ENCODE data around the gene CDH20.

Gene CDH20

DNA sequence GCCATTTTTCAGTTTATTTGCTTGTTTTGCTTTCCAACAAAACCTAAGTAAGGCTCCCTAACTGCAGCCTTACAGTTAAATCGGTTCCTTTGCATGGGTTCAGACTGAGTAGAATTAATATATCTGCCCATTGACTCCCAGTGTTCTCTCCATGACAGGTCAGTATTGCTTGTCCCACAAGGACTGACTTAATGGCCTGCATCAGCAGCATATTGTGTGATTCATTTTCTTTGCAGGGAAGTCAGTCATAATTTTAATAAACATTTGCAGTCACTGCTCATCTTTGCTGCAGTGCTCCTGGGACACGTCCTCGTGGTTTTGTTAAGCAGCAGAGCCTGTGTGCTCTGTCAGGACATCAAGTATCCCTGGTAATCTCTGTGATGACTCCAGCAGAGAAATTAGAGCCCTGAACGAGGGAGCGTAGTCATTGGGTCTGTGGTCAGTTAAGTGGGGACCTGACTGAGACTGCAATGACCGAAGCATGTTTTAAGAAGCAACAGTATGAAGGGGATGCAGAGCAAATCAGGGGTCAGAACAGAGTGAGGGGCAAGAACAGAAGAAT lies 93.3 kb downstream of the CDH20 start:
- peak; percentile 0 for DNase-seq (ENCODE audit: low read depth)

- DNase-seq (ENCODE audit: low read depth) = no peak
Observed at GRCh38 chr18:61428266-61428665, 95.0 kb downstream of the CDH20 start.

GRCh38 chr18:61432590-61432989 lies 99.4 kb downstream of the CDH20 start:
- no peak for DNase-seq (ENCODE audit: low read depth)

GRCh38 chr18:61435064-61435652 lies 101.9 kb downstream of the CDH20 start:
- peak; percentile 35 for DNase-seq (ENCODE audit: low read depth)

DNA sequence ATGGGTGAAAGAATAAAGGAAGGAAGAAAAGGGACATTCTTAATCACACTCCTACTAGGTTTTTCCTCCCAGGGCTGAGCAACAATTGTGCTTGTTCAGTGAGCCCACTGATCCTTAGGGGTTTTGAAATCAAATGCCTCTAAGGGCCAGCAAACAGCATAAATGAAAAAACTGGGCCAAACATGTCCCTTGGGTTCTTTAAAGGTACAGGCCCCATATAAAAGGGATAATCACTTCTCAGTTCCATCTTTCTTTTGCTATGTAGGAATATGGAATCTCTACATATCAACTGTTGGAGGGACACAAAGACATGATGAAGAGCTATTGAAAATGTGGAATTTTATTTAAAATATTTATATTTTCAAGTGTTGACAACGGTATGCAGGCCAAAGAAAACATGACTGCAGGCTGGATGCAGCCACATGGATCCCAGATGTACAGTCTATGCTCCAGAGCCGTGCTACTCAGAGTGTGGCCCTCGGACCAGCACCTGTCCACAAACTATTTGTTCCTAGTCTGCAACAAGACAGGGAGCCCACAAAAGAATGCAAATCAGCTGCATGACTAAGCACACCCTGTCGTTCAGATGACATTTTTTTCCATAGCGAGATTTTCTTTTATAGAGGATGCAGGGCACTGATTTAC lies 110.0 kb downstream of the CDH20 start:
- DNase-seq (ENCODE audit: low read depth) = no peak

DNA sequence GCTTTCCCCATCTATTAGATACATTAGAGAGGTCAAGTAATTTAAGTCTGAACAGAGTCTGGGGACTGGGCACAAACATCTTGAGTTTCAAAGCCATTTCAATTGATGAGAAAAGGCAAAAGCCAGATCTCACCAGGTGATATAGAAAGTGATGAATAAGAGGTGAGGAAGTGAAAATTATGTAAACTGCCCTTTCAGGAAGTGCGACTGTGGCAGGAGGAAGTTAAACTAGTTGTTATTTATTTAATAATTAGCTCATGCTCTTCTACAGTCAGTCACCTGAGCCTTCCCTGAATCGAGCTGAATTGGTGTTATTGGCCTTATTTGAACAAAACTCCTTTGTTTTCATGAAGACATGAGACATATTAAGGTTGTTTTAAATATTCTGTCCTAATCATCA lies 115.1 kb downstream of the CDH20 start:
- no peak for DNase-seq (ENCODE audit: low read depth)

DNA sequence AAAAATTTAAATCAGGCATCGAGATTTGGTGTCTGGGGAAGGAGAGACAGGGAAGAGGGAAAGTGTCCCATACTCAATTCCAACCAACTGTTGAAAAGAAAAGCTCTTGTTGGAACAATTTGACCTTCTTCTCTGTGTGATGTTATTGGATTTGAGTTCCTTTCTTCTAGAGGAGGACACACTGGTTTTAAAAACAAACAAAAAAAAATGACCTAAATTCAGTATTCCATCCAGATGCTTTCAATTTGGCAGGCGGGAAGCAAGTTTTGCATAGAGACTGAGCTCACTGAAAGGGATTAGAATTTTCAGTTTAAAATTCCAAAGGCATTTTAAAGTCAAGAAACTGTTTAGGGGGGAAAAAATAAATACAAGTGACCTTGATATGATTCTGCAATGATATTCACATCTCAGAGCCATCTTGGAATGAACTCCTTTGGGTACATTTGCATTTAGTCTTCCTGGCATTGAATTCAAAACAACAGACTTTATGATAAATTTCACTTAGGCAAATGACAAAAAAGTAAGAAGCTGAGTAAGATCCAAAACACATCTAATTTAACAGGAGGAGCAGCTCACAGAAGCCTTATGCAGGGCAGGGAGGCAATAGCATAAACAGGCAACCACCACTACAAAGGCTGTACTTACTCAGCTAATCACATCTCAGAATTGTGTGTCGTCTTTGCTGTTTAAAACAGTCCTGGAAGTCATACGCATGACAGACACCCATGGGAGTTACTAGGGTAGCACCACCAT lies 126.8 kb downstream of the CDH20 start:
- DNase-seq (ENCODE audit: low read depth) = no peak

GRCh38 chr18:61464551-61465142 lies 131.4 kb downstream of the CDH20 start:
- no peak for DNase-seq (ENCODE audit: low read depth)

GRCh38 chr18:61466736-61467135 lies 133.5 kb downstream of the CDH20 start:
- DNase-seq (ENCODE audit: low read depth) = no peak

- DNase-seq (ENCODE audit: low read depth) = no peak
Observed at GRCh38 chr18:61470031-61470674, 136.9 kb downstream of the CDH20 start.

GRCh38 chr18:61471541-61471940 lies 138.3 kb downstream of the CDH20 start:
- no peak for DNase-seq (ENCODE audit: low read depth)

DNA sequence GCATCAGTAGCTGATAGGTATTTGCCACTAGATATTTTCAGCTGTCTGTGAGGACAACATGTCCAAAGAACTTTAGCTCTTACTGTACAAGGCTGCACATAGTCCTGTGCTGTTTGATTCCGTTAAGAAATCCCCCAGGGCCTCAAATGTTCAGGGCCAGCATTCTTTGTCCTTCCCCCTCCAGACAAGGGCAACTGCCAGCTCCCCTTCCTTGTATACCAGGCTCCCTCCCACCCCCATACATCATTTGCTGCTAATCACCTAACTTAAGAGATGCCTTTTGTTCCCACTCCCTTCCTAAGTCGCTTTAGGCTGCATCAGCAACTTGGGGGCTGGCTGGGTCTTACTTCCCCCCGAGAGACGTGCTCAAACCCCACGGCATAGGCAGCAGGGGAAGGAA lies 138.7 kb downstream of the CDH20 start:
- DNase-seq (ENCODE audit: low read depth) = no peak

- no peak for DNase-seq (ENCODE audit: low read depth)
Observed at GRCh38 chr18:61474341-61474740, 141.1 kb downstream of the CDH20 start.

DNA sequence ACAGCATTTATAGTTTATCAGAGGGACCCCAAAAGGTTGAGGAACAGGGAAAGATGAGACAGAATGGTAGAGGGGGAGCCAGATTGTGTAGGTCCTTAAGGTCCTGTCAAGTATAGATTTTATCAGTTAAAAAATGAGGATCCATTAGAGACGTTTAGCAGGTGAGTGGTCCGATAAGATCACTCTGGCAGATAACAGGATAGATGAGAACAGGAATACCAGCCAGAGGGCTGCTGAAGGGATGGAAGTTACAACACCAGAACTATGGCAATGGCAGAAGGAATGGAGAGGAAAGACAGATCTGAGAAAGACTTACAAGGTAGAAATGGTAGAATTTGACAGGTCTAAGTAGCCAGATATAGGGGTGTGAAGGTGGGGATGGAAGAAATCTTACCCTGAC lies 141.7 kb downstream of the CDH20 start:
- DNase-seq (ENCODE audit: low read depth) = no peak

GRCh38 chr18:61475931-61476330 lies 142.7 kb downstream of the CDH20 start:
- DNase-seq (ENCODE audit: low read depth) = peak; percentile 24

DNA sequence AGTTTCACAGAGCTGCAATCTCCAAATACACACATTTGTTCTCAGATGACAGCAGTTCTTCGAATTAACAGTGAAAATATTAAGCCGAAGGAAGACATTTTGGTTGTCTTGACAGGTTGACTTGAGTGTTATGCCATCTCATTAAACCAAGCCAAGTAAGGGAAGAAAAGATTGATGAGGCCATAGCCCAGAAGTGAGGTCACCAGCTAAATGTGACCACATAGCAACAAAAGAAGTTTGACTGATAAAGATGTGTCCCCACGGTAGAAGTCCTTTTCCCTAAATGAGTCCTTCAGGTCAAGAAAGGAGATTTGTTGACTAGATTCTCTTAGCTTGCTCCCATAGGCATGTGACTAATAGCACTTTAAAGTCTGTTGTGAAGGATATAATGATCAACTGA lies 156.1 kb downstream of the CDH20 start:
- DNase-seq (ENCODE audit: low read depth) = no peak

DNA sequence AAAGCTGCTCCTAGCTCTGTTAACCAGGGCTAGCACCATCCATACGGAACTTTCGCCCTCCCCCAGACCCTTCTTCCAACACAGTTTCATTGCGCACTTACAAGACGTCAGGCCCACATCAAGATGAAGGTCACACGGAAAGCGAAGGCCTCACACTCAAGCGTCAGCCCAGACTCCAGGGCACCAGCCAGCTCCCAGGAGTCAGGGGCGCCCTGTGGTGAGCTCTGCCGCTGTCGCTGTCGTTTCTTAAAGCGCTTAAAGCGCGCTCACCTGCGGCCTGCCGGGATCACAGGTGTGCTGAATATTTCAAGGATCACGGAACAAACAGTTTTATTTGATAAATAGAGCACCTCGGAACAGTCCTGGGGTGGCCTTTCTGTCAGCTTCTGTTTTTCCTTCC lies 163.1 kb downstream of the CDH20 start:
- DNase-seq (ENCODE audit: low read depth) = no peak

- DNase-seq (ENCODE audit: low read depth) = no peak
Observed at GRCh38 chr18:61497422-61497821, 164.2 kb downstream of the CDH20 start.

DNA sequence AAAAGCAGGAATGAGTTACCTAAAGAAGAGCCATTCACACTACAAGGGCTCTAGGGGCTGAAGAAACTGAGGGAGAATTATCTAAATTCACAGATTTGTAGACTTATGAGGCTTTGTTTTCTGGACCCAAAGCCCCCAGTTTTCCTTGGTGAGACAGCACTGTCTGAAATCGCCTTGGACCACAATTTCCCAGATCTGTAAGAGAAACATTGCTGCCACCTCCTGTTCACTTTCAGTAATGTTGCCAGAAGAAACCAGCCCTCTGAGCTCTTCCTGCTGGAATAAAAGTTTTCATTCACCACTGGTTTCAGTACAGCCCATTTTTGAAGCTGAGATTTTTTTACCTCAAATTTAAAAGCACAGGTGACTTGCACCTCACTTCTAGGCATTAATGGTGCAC lies 169.2 kb downstream of the CDH20 start:
- DNase-seq (ENCODE audit: low read depth) = peak; percentile 66

DNA sequence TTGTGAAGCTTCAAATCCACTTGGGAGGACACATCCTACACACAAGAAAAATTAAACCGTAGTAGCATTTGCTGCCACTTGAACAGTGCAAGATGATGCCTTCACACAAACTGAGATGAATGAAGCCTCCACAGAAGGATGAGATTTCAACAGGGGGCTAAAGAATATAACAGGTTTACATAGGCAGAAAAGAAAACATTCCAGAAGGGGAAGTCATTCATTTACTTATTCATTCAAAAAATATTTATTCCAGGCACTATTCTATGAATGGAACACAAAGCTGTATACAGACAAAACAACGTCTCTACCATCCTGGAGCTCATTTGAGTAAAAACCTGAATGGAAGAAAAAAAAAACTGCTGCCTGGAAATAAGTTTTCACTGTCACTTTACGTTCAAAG lies 170.5 kb downstream of the CDH20 start:
- DNase-seq (ENCODE audit: low read depth) = peak; percentile 11

GRCh38 chr18:61528961-61529360 lies 195.7 kb downstream of the CDH20 start:
- DNase-seq (ENCODE audit: low read depth) = no peak

DNA sequence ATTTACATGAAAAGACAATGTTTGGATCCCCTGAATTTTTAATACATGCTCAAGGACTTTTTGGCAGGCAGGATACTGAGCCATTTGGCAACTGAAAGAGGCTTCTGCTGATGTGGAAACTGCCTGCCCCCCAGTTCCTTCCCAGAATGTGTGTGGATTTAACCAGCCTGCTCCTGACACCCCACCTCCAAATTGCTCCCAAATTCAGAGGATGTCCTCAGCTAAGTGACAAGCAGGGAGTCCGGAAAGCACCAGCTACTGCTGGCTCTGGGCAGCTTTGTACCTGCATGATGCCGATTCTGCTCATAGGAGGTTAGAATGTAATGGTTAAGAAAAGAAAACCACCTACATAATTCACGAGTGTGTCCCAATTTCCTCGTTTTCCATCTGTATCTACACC lies 197.5 kb downstream of the CDH20 start:
- DNase-seq (ENCODE audit: low read depth) = no peak

Data from EH (cell line).